GM18951 (cell line): ENCODE results near the gene RAB26.
"Not testable (repeated sequence)": the region's sequence is repeated elsewhere in the genome, so short reads cannot be mapped to it uniquely, and the experiment has no call there.

ENCODE experiments used
- POLR2A ChIP-seq: IDR thresholded peaks from 4 replicates; pipeline ENCODE4 v1.6.1; 2011; ENCODE audit warnings: mild to moderate bottlenecking; ENCODE audit not compliant: insufficient read length, insufficient read depth; ENCODE audit errors: extremely low read depth
- in situ Hi-C: fragments of 300-500 bp; cut with MboI; formaldehyde crosslinking; loops from one replicate; pipeline ENCODE4 v1.12.0; 2022; ENCODE audit warnings: low sequenced_read_pairs, mixed read lengths, inconsistent platforms; ENCODE audit not compliant: unreplicated experiment

The RAB26 gene

GRCh38 chr16:2115591-2115973, 32.8 kb upstream of the RAB26 start:
- in situ Hi-C loops = no loop called here
- TF ChIP-seq POLR2A = no peak

DNA sequence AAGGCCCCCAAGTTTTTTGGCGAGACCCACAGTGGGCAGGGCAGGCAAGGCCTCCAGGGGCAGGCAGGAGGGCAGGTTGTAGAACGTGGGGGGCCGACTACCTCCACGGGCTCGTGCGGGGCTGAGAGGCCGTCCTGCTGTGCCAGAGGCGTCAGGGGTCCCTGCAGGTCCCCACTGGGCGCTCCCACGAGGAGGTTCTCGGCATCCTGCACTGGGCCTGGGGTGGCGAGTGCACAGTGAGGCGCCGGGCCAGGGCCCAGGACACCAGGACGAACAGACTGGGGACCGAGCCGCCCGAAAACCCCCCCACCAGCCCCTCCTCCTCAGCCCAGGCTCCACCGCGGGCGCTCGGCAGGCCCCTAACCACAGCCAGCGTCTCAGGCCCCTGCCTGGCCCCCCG, 32.0 kb upstream of the RAB26 start:
- in situ Hi-C loops = not testable (repeated sequence)

DNA sequence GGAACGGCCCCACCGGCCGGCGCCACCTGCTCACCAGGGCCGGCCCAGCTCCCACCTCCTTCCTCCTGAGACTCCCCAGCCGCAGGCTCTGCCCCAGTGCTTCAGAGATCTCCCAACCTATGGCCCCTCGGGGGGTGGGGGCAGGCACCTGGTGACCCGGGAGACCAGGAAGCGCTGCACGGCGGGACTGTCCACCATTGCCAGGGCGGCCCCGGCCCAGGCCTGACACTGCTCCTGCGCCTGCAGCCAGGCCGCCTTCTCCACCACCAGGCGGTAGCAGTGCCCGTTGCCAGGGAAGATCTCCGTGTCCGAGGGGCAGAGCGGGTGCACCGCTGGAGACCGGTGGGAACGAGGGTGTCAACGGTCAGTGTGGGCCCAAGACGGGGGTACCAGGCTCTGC, 31.1 kb upstream of the RAB26 start:
- in situ Hi-C loops = not testable (repeated sequence)

- in situ Hi-C loops = not testable (repeated sequence)
These were observed 30.3 kb upstream of the RAB26 start for GRCh38 chr16:2117960-2118722.

DNA sequence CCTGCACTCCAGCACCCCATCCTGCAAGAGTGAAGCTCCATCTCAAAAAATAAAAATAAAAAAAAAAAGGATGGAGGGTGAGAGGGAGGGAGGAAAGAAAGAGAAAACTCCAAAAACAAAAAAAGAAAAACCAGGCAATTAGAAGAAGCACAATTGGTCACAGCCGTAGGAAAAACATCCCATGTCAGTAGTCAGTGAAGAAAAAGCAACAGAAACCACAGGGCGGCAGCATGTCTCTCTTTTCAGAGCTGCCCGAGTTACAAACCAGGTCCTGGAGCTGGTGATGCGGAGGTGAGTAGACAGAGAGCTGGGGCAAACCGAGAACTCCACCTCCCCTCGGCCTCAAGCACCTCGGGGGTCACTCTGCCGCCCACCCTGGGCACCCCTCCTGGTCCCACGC, 27.1 kb upstream of the RAB26 start:
- in situ Hi-C loops = not testable (repeated sequence)

GRCh38 chr16:2121853-2122252, 26.6 kb upstream of the RAB26 start:
- TF ChIP-seq POLR2A = no peak
- in situ Hi-C loops = no loop called here

DNA sequence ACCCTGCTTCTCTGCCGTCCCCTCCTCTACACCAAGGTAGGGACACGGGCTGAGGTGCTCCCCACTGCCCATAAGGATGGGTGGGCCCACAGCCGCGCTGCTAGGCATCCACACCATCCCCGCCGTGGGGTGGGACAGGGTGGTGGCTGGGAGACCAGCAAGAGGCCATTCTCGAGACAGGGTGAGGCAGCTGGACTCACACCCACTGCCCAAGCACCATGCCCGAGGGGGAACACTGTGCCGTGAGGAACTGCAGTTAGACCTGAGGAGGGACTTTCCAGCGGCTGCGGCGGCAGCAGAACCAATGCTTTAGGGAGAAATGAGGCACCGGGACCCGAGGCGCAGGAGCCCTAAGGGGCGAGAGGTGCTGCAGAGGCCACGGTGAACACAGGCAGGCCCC, 26.0 kb upstream of the RAB26 start:
- no peak for TF ChIP-seq POLR2A
- in situ Hi-C loops = no loop called here

- in situ Hi-C loops = not testable (repeated sequence)
These were observed 25.3 kb upstream of the RAB26 start for GRCh38 chr16:2122934-2123683.

- in situ Hi-C loops = not testable (repeated sequence)
These were observed 24.6 kb upstream of the RAB26 start for GRCh38 chr16:2123706-2124376.

DNA sequence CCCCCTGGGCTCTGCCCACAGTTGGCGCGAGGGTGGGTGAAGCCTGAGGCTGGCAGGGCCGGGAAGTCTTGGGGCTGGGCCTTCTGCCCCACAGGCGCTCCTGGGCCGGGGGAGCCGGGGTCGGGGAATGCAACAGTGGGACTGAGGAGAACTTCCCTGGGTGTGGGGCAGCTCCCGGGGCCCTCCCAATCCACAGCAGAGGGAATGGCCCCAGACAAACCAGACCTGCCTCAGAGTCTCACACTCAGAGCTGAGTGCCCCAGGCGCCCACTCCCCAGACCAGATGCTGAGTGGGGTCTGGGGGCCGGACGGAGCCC, 24.1 kb upstream of the RAB26 start:
- in situ Hi-C loops = not testable (repeated sequence)

DNA sequence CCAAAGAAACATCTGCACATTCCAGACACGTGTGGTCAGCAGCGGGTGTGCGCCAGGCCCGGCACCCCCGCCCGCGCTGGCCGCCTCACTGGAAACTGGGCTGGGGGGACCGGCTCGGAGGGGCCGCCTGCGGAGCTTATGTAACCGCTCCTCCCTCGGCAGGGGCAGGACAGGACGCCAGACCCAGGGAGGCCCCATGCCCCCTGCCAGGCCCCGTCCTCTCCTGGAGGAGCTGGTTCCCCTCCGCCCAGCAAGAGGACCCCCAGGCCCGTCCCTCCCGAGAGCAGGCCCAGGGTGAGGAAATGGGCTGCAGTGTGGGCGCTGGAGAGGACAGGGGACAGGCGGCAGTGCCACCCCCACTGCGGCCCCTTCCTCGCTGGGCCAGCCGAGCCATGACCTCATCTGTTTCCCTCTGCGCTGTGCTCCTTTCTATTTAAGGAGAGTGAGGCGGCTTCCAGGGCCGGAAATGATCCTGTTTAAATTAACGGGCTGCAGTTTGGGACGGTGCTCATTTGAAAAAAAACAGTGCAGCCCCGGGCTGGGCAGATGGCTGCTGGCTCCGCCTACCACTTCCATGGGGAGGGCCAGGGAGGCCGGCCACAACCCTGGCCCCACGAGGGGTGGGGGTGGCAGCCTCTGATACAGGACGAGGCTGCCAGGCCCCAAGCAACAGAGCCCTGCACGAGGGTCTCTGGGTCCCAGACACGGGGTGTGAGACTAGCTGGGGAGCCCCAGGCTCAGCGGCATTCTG, 23.6 kb upstream of the RAB26 start:
- in situ Hi-C loops = not testable (repeated sequence)

GRCh38 chr16:2125609-2126008, 22.8 kb upstream of the RAB26 start:
- in situ Hi-C loops = not testable (repeated sequence)

GRCh38 chr16:2126161-2126743, 22.2 kb upstream of the RAB26 start:
- in situ Hi-C loops = not testable (repeated sequence)

GRCh38 chr16:2126928-2127556, 21.4 kb upstream of the RAB26 start:
- in situ Hi-C loops = not testable (repeated sequence)

DNA sequence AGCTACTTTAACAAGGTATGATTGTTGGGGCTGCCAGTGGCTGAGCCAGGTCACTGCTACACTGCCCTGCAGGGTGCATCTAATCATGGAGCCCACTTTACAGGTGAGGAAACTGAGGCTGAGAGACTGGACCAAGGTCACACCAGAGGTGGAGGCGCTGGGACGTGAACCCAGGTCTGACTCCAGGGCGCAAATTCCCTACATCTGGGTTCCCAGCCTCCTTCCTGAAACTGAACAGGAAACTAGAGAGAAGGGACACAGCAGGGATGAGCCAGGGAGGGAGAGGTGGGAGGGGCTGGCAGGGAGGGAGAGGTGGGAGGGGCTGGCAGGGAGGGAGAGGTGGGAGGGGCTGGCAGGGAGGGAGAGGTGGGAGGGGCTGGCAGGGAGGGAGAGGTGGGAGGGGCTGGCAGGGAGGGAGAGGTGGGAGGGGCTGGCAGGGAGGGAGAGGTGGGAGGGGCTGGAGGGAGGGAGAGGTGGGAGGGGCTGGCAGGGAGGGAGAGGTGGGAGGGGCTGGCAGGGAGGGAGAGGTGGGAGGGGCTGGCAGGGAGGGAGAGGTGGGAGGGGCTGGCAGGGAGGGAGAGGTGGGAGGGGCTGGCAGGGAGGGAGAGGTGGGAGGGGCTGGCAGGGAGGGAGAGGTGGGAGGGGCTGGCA, 20.7 kb upstream of the RAB26 start:
- in situ Hi-C loops = not testable (repeated sequence)

DNA sequence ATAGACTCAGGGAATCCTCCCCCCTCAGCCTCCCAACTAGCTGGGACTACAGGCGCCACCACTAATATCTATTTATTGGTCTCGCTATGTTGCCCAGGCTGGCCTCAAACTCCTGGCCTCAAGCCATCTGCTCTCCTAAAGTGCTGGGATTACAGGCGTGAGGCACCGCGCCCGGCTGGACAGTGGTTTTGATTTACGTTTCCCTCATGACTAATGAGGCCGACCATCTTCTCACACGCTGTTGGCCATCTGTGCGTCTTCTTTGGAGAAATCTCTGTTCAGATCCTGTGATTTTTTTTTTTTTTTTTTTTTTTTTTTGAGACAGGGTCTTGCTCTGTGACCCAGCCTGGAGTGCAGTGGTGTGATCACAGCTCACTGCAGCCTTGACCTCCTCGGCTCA, 19.2 kb upstream of the RAB26 start:
- in situ Hi-C loops = not testable (repeated sequence)

DNA sequence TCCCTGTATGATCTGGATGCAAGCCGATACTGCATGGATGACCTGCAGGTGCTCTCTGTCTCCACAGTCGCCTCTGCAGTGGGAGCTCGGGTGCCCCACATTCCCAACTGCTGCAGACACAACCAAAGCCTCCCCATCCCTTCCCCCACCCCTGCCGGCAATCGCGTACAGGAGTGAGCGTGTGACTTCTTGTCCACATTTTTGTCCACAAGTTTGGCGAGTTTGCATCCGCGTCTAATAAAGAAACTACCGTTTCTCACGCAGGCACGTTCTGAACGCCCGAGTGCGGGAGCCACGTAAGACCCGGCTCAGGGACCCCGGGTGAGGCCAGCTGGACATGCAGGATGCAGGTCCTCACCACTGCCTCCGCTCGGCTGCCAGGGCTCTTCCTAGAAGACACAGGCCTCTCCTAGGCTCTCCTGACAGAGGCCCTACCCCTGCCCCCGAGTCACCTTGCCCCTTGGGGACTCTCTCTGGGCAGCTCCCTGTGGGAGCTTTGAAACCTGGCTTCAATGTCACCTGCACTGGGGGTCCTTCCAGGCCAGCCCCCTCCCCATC, 18.5 kb upstream of the RAB26 start:
- in situ Hi-C loops = not testable (repeated sequence)

DNA sequence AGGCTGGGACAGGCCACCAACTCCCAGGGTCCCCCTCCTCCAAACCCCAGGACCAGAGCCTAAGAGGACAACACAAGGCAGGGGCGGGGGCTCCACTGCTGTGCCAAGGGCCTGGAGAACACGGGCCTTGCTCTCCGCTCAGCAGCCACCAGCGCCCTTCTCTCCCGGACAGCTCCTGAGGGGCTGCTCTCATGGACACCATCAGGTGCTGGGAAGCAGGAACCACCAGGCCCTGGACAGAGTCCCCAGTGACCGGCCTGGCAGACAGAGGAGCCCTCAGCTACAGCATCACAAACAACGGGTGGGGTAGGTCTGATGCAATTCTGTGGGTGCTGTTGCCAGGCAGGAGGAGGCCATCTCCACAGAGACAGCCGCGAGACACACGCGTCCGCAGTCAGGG, 14.6 kb upstream of the RAB26 start:
- in situ Hi-C loops = not testable (repeated sequence)
